PC-9 (cell line): ENCODE measurements around the gene CLIC1. TPM values are rescaled to one million over a fixed set of nuclear protein-coding genes. Genes with fewer than 3 reads are reported as not detected.
A peak's percentile ranks its signal among the peaks of the same experiment; 100 is the strongest.

ENCODE experiments used
- BruUV-seq: library from RNA; stranded (reverse); fragments of 400-500 nt; replicated peaks from 2 replicates; lab custom pipeline; 2021; lab: Mats Ljungman, UMichigan
- CTCF ChIA-PET: fragments of 300-600 bp; sonication (Branson Sonifier 250); formaldehyde crosslinking; loops from one replicate; lab custom pipeline; 2022; ENCODE audit warnings: antibody characterized with exemption; lab: Charles Lee
- POLR2A ChIA-PET: fragments of 300-600 bp; sonication (Branson Sonifier 250); formaldehyde crosslinking; loops from one replicate; lab custom pipeline; 2022; ENCODE audit warnings: antibody characterized with exemption; ENCODE audit not compliant: unreplicated experiment; lab: Charles Lee
- DNase-seq, 2 experiments: peaks; one replicate each; pipeline versions ENCODE4 v3.0.0 to v3.0.0-alpha.2; 2015 to 2022; ENCODE audit warnings: mixed read lengths in 1 of 2
- H2AFZ ChIP-seq: fragments of 200-600 bp; sonication (generic); 2 replicates; pipeline ENCODE4 v1.8.1; 2017; ENCODE audit warnings: antibody characterized with exemption
- H3F3A ChIP-seq: fragments of 200-600 bp; sonication (generic); 2 replicates; pipeline ENCODE4 v1.8.1; 2017; ENCODE audit warnings: antibody characterized with exemption, mild to moderate bottlenecking, low read depth; ENCODE audit not compliant: insufficient read depth
- H3K27ac ChIP-seq: fragments of 200-600 bp; sonication (generic); 2 replicates; pipeline ENCODE4 v1.6.1; 2016; ENCODE audit warnings: mixed run types
- H3K27me3 ChIP-seq: fragments of 200-600 bp; sonication (generic); 2 replicates; pipeline ENCODE4 v1.6.1; 2016; ENCODE audit warnings: low read depth, mixed run types; ENCODE audit not compliant: insufficient read depth
- H3K36me3 ChIP-seq: fragments of 200-600 bp; sonication (generic); 2 replicates; pipeline ENCODE4 v1.6.1; 2016; ENCODE audit warnings: low read depth, mixed run types
- H3K4me1 ChIP-seq: fragments of 200-600 bp; sonication (generic); replicated peaks from 2 replicates; pipeline ENCODE4 v1.6.1; 2016; ENCODE audit warnings: mixed run types; ENCODE audit not compliant: insufficient read depth
- H3K4me2 ChIP-seq: fragments of 200-600 bp; sonication (generic); 2 replicates; pipeline ENCODE4 v1.6.1; 2017; ENCODE audit warnings: mixed run types
- H3K4me3 ChIP-seq: fragments of 200-600 bp; sonication (generic); 2 replicates; pipeline ENCODE4 v1.6.1; 2016; ENCODE audit warnings: mixed run types
- H3K79me2 ChIP-seq: fragments of 200-600 bp; sonication (generic); 2 replicates; pipeline ENCODE4 v1.6.1; 2017; ENCODE audit warnings: low read depth, mixed run types
- H3K9me2 ChIP-seq: fragments of 200-600 bp; sonication (generic); 2 replicates; pipeline ENCODE4 v1.8.1; 2017; ENCODE audit warnings: mild to moderate bottlenecking; ENCODE audit not compliant: insufficient read depth
- H3K9me3 ChIP-seq: fragments of 200-600 bp; sonication (generic); 2 replicates; pipeline ENCODE4 v1.8.1; 2016; ENCODE audit warnings: low read depth; ENCODE audit not compliant: insufficient read depth
- H4K20me1 ChIP-seq: fragments of 200-600 bp; sonication (generic); 2 replicates; pipeline ENCODE4 v1.8.1; 2017; ENCODE audit not compliant: insufficient read depth
- EZH2 ChIP-seq: fragments of 200-600 bp; sonication (generic); IDR thresholded peaks from 2 replicates; pipeline ENCODE4 v1.8.0; 2017; ENCODE audit warnings: antibody characterized with exemption, low read depth
- intact Hi-C: fragments of 100-400 bp; cut with micrococcal nuclease; formaldehyde crosslinking; loops from one replicate; pipeline ENCODE4 v1.10.0; 2022; ENCODE audit not compliant: unreplicated experiment
- total RNA-seq: library from RNA; stranded (reverse); gene quantifications from 2 replicates; pipeline ENCODE4 v1.2.3, GENCODE V29; 2021
- TF ChIP-seq, protein P1 (sequence below): fragments of 200-600 bp; sonication (generic); conservative IDR thresholded peaks from 2 replicates; pipeline ENCODE4 v1.6.1; 2017; ENCODE audit warnings: mixed run types, antibody characterized with exemption, mild to moderate bottlenecking, moderate library complexity

Gene CLIC1
- total RNA-seq, 1 experiment from 2014 or later, result 599 TPM

DNA sequence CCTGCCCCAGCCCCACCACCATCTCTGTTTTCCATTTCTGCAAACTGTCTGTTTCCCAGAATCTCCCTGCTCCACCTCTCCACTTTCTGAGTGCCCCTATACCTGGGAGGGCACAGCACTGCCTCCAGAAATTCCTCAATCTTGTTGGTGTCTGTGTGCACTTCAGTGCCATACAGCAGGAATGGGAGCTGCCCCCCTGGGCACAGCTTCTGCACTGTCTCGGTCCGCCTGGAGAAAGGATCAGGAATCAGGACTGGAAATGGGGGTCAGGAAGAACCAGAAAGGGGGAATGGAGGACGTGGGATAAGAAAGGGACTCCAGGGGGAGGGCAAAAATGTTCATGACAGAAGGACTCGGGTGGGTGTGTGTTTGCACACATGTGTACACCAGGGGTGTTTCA is 2.6 kb downstream of the CLIC1 start:
- CTCF ChIA-PET, result no interaction called here
- Histone ChIP-seq H3K4me3 (peak overlapping the region; percentile 86; the same call in 1 of the 2 replicates), H3K27ac (no peak overlapping the region), H3K4me1 (peaks cover 37% of the 10 kb centered on the region), H3K27me3 (no peaks in the 10 kb centered on the region), H3K9me2 (no peaks in the 10 kb centered on the region), H3K9me3 (no peaks in the 10 kb centered on the region), H3F3A (peaks cover 71% of the 10 kb centered on the region), H3K79me2 (peaks cover 51% of the 10 kb centered on the region), H3K36me3 (peaks cover 37% of the 10 kb centered on the region), H2AFZ (no peak overlapping the region), H3K4me2 (peak overlapping the region; percentile 83), H4K20me1 (peaks cover 29% of the 10 kb centered on the region)
- intact Hi-C loops, result loop anchor here (2.0 to 10.0 kb wide), 2 partner anchors 59 to 189 kb away; partner anchors contain the start of genes ATP6V1G2, DDX39B and NFKBIL1
- no peak for DNase-seq
- POLR2A ChIA-PET, result no interaction called here
- BruUV-seq, result no TSS peak
- no peak for TF ChIP-seq EZH2

DNA sequence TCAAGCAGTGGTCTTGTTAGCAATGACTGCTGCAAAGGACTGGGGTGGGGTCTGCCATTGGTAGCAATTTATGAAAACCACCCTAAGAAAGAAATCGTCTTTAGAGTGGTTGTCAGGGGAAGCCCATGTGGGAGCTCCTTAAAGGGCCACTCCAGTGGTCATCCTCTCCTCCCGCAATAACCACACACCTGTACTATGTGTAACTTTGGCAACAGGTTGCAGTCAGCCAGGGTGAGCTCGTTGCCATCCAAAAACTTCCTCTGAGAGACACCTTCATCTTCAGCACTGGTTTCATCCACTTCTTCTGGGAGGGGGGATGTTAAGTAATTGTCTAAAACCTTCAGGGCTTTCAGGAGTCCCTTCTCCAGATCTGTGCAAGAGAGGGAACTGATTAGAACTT is 4.3 kb downstream of the CLIC1 start:
- Histone ChIP-seq H3K4me2 (no peak overlapping the region), H3K4me3 (no peak overlapping the region), H3K9me3 (no peaks in the 10 kb centered on the region), H3F3A (peaks cover 64% of the 10 kb centered on the region), H2AFZ (no peak overlapping the region), H3K27ac (no peak overlapping the region), H3K27me3 (no peaks in the 10 kb centered on the region), H3K9me2 (no peaks in the 10 kb centered on the region), H4K20me1 (peaks cover 29% of the 10 kb centered on the region), H3K79me2 (peaks cover 50% of the 10 kb centered on the region), H3K4me1 (peaks cover 21% of the 10 kb centered on the region), H3K36me3 (peaks cover 37% of the 10 kb centered on the region)
- POLR2A ChIA-PET, result interaction anchor here (0.6 kb wide), 1 partner anchor 15 kb away, joined by 3 read pairs; no protein-coding TSS in a partner anchor
- TF ChIP-seq EZH2, result no peak
- TF ChIP-seq, protein P1, sequence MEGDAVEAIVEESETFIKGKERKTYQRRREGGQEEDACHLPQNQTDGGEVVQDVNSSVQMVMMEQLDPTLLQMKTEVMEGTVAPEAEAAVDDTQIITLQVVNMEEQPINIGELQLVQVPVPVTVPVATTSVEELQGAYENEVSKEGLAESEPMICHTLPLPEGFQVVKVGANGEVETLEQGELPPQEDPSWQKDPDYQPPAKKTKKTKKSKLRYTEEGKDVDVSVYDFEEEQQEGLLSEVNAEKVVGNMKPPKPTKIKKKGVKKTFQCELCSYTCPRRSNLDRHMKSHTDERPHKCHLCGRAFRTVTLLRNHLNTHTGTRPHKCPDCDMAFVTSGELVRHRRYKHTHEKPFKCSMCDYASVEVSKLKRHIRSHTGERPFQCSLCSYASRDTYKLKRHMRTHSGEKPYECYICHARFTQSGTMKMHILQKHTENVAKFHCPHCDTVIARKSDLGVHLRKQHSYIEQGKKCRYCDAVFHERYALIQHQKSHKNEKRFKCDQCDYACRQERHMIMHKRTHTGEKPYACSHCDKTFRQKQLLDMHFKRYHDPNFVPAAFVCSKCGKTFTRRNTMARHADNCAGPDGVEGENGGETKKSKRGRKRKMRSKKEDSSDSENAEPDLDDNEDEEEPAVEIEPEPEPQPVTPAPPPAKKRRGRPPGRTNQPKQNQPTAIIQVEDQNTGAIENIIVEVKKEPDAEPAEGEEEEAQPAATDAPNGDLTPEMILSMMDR, result no peak
- DNase-seq, result no peak
- CTCF ChIA-PET, result no interaction called here
- BruUV-seq, result no TSS peak
- intact Hi-C loops, result loop anchor here (10.0 kb wide), 1 partner anchor 187 kb away; the partner anchor contains the start of genes ATP6V1G2, DDX39B and NFKBIL1

DNA sequence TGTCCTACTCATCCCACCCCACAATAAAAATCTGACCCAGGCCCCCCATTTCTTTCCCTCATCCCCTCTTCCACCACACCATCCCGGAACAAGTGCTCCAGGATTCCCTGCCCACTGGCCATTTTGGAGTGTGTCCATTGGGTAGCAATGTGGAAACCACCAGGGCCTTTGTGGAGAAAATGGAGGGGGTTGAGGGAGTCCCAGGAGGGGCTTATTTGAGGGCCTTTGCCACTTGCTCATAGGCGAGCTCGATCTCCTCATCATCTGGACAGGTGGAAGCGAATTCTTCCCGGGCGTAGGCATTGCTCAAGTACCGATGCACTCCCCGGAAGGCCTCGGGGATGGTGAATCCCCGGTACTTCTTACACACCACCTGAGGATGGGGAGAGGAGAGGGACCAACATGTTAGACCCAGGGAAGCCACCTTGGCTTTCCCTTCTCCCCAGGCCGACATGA is 5.7 kb downstream of the CLIC1 start:
- H3K36me3 ChIP-seq, result peaks cover 37% of the 10 kb centered on the region
- no peak overlapping the region for H3K27ac ChIP-seq
- CTCF ChIA-PET, result no interaction called here
- no TSS peak for BruUV-seq
- H3K4me3 ChIP-seq, result no peak overlapping the region
- no peak for DNase-seq
- peaks cover 29% of the 10 kb centered on the region for H4K20me1 ChIP-seq
- 0 out of 2 replicates have a peak overlapping the region, but pooled peaks have one; percentile 73 for H3K4me2 ChIP-seq
- H3F3A ChIP-seq, result peaks cover 73% of the 10 kb centered on the region
- no peaks in the 10 kb centered on the region for H3K9me2 ChIP-seq
- no peak overlapping the region for H2AFZ ChIP-seq
- no peak for TF ChIP-seq EZH2
- TF ChIP-seq, protein P1, result no peak
- peaks cover 37% of the 10 kb centered on the region for H3K79me2 ChIP-seq
- no peaks in the 10 kb centered on the region for H3K27me3 ChIP-seq
- H3K4me1 ChIP-seq, result peaks cover 15% of the 10 kb centered on the region
- no peaks in the 10 kb centered on the region for H3K9me3 ChIP-seq
- POLR2A ChIA-PET, result interaction anchor here (0.5 to 0.7 kb wide), 3 partner anchors 33 to 241 kb away, joined by 3 to 12 read pairs (median 5); no protein-coding TSS in a partner anchor
- intact Hi-C loops, result loop anchor here (10.0 kb wide), 1 partner anchor 186 kb away; the partner anchor contains the start of genes ATP6V1G2, DDX39B and NFKBIL1
